Neural crest cell (in vitro differentiated cells): ENCODE measurements around the gene ZNF836. TPM values are rescaled to one million over a fixed set of nuclear protein-coding genes. Genes with fewer than 3 reads are reported as not detected.

Source experiments
- DNase-seq: peaks from one replicate; pipeline ENCODE4 v3.0.0; 2021; ENCODE audit warnings: low read depth, mixed read lengths, low spot score
- H3K27ac Mint-ChIP-seq: one replicate; pipeline ENCODE4 v1.8.0; 2021; ENCODE audit warnings: mild to moderate bottlenecking, mixed read lengths; ENCODE audit not compliant: unreplicated experiment
- H3K27me3 Mint-ChIP-seq: 2 replicates; pipeline ENCODE4 v1.8.0; 2021; ENCODE audit warnings: low read depth, mild to moderate bottlenecking, mixed read lengths
- H3K36me3 Mint-ChIP-seq: 2 replicates; pipeline ENCODE4 v1.8.0; 2021; ENCODE audit warnings: low read depth, mild to moderate bottlenecking, mixed read lengths
- H3K4me1 Mint-ChIP-seq: 2 replicates; pipeline ENCODE4 v1.8.0; 2021; ENCODE audit warnings: mixed read lengths
- H3K4me3 Mint-ChIP-seq: one replicate; pipeline ENCODE4 v1.8.0; 2021; ENCODE audit warnings: mild to moderate bottlenecking, mixed read lengths
- H3K9me3 Mint-ChIP-seq: 2 replicates; pipeline ENCODE4 v1.8.0; 2021; ENCODE audit warnings: mixed read lengths
- total RNA-seq: library from RNA; stranded (reverse); gene quantifications from 2 replicates; pipeline ENCODE4 v1.2.1, GENCODE V29; 2021
- TF ChIP-seq, protein P1 (sequence below): fragments of 200-600 bp; sonication (generic); conservative IDR thresholded peaks from 2 replicates; pipeline ENCODE4 v1.5.0; 2021; ENCODE audit warnings: antibody characterized with exemption, mild to moderate bottlenecking

Gene ZNF836
- total RNA-seq, 1 donor from 2014 or later = 11.6 TPM

DNA sequence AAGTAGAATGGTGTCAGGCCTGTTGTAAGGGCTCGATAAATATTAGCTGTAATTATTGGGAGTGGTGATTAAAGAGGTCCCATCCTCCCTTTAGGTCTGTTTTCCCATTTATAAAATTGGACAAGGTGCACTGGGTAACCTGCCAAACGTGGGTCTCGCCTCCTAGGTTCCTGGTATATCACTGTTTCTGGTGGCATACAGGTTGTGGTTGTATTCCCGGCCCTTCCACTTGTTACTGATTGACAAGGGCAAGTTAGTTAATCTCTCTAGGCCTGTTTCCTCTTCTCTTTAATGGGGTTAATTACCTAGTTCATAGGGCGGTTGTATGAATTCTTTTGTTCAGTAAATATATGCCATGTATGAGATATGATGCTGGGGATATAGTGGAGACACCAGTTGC is 20.0 kb upstream of the ZNF836 start:
- no peaks in the 10 kb centered on the region for H3K27me3 Mint-ChIP-seq
- H3K9me3 Mint-ChIP-seq = no peaks in the 10 kb centered on the region
- peak overlapping the region; percentile 48 for H3K27ac Mint-ChIP-seq
- peak overlapping the region; percentile 96 for H3K4me3 Mint-ChIP-seq
- DNase-seq = no peak
- peaks cover 15% of the 10 kb centered on the region for H3K36me3 Mint-ChIP-seq
- TF ChIP-seq, protein P1, sequence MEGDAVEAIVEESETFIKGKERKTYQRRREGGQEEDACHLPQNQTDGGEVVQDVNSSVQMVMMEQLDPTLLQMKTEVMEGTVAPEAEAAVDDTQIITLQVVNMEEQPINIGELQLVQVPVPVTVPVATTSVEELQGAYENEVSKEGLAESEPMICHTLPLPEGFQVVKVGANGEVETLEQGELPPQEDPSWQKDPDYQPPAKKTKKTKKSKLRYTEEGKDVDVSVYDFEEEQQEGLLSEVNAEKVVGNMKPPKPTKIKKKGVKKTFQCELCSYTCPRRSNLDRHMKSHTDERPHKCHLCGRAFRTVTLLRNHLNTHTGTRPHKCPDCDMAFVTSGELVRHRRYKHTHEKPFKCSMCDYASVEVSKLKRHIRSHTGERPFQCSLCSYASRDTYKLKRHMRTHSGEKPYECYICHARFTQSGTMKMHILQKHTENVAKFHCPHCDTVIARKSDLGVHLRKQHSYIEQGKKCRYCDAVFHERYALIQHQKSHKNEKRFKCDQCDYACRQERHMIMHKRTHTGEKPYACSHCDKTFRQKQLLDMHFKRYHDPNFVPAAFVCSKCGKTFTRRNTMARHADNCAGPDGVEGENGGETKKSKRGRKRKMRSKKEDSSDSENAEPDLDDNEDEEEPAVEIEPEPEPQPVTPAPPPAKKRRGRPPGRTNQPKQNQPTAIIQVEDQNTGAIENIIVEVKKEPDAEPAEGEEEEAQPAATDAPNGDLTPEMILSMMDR = no peak
- H3K4me1 Mint-ChIP-seq = peaks cover 42% of the 10 kb centered on the region

DNA sequence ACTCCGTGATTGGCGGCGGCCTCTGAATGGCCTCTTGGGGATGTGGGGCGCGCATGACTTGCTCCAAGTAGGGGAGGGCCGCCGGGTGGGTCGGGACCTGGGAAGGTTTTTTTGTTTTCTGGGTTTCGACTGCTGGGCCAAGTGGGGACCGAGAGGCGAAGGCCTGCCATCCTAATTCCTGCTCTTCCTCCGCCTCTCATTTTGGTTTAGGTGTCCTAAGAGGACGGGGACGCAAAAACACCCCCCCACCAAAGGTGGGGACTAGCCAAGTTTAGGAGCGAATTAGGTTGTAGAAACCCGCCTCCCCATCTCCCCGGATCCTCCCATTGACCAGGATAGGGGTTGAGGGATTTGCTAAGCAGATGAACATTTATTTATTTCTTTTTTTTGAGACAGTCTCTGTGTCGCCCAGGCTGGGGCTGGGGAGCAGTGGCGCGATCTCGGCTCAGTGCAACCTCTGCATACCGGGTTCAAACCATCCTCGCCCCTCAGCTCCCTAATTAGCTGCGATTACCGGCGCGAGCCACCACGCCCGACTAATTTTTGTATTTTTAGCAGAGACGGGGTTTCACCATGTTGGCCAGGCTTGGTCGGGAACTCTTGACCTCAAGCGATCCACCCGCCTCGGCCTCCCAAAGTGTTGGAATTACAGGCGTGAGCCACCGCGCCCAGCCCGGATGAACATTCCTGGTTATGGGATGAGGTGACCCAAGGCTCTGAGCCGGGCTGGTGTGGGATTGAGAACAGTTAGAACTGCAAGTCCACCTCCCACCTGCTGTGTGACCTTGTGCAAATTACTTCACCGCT is 19.3 kb upstream of the ZNF836 start:
- Mint-ChIP-seq H3K9me3 (no peaks in the 10 kb centered on the region), H3K4me3 (peak overlapping the region; percentile 96), H3K27me3 (no peaks in the 10 kb centered on the region), H3K27ac (peak overlapping the region; percentile 99), H3K36me3 (peaks cover 15% of the 10 kb centered on the region), H3K4me1 (peaks cover 42% of the 10 kb centered on the region)
- TF ChIP-seq, protein P1 = no peak
- DNase-seq = peak; percentile 2

DNA sequence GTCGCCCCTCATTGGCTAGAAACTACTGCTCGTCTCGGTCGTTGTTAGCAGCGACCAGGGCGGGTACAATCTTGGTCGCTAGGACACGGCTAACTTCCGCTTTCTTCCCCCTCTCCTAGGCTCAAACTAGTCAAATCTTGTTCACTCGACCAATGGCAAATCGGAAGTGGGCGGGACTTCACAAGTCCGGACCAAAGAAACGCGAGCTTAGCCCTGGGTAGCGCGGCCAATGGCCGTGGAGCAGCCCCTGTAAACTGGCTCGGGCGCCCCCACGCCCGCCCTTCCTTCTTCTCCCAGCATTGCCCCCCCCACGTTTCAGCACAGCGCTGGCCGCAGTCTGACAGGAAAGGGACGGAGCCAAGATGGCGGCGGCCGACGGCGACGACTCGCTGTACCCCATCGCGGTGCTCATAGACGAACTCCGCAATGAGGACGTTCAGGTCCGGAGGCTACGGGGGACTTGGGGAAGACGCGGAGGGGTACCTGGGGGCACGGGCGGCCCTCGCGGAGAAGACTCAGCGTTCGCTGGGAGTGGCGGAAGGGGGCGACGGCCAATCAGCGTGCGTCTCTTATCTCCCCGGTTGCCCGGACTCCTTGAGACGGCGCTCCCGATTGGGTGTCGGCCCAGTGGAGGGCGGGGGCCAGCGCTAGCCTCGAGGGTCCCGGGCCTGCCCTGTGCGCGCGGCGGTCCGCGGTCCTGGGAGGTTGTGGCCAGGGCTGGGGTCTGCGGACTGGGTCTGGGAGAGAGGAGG is 18.5 kb upstream of the ZNF836 start, which contains the start of gene PPP2R1A:
PPP2R1A (plus strand) TSS at position 318 of the 752 bp plus-strand sequence; CDS start at position 363, 45 bp downstream.
- Mint-ChIP-seq H3K4me3 (peak within 1 kb of the TSS; percentile 96), H3K27me3 (no peaks in the 10 kb centered on the region), H3K4me1 (peaks cover 42% of the 10 kb centered on the region), H3K27ac (peak within 1 kb of the TSS; percentile 99), H3K9me3 (no peaks in the 10 kb centered on the region), H3K36me3 (peaks cover 15% of the 10 kb centered on the region)
- TF ChIP-seq, protein P1 = no peak
- peak; percentile 94 for DNase-seq

DNA sequence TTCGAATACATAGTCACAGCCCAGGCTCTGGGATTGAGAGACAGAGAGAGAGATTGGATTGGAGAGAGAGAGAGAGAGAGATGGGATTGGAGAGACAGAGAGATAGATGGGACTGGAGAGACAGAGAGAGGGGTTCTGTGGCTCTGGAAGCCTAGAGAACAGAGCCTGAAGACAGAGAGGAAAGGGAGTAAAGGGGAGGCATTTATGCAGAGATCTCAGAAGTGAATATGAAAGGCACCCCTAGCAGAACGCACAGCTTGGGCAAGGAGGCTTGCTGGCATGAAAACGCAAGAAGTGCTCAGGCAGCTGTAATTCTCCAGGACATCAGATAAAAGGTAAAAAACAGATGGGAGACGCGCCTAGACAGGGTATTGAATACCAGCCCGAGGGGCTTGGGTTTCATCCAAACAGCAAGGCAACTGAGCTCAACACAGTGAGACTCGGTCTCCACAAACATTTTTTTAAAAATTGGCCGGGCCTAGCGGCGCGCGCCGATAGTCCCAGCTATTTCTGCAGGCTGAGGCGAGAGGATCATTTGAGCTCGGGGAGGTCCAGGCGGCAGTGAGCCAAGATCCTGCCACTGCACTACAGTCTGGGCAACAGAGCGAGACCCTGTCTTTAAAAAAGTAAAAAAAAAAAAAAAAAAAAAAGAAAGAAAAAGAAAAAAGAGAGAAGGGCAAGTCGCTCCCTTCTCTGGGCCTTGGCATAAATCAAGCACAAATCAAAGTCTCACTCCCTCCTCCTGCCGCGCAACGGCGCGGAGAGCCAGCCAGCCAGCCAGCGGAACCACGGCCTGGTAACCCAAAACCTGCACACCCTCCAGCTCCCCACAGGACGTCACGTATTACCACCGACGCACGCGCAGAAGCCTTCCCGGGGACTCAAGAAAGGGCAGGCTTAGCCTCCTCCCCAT is 17.7 kb upstream of the ZNF836 start:
- H3K27ac Mint-ChIP-seq = peak overlapping the region; percentile 93
- no peaks in the 10 kb centered on the region for H3K9me3 Mint-ChIP-seq
- TF ChIP-seq, protein P1 = peak; percentile 23
- DNase-seq = peak; percentile 90
- peak overlapping the region; percentile 96 for H3K4me3 Mint-ChIP-seq
- H3K36me3 Mint-ChIP-seq = peaks cover 7% of the 10 kb centered on the region
- H3K4me1 Mint-ChIP-seq = peaks cover 37% of the 10 kb centered on the region
- H3K27me3 Mint-ChIP-seq = no peaks in the 10 kb centered on the region

DNA sequence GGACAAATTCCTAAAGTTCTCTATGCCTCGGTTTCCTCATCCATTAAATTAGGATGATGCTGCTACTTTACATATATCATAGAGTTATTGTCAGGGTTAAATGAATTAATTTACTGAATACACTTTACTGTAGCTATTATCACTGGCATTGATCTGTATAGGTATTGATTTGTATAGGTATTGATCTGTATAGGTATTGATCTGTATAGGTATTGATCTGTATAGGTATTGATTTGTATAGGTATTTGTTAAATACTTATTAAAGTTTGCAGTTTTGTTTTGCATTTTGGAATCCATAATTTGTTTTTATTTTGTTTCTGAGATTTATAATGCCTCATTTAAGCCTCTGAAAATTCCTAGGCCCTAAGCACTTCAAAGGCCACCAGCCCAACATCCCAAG is 16.0 kb upstream of the ZNF836 start:
- no peak overlapping the region for H3K4me3 Mint-ChIP-seq
- no peaks in the 10 kb centered on the region for H3K9me3 Mint-ChIP-seq
- H3K27ac Mint-ChIP-seq = no peak overlapping the region
- TF ChIP-seq, protein P1 = no peak
- H3K36me3 Mint-ChIP-seq = peaks cover 6% of the 10 kb centered on the region
- H3K27me3 Mint-ChIP-seq = no peaks in the 10 kb centered on the region
- peaks cover 27% of the 10 kb centered on the region for H3K4me1 Mint-ChIP-seq
- DNase-seq = no peak
